ENCODE results near the gene KLF3.

The KLF3 gene

GRCh38 chr4:38630519-38630918 is 33.5 kb upstream of the KLF3 start:
- H3K4me3 ChIP-seq (ENCODE audit: low read depth, low read length): no peak overlapping the region
- TF ChIP-seq CTCF (IDR thresholded peaks at IDR 0.05; ENCODE audit: insufficient read depth, low read length, missing control alignments): no peak
- ChIA-PET POLR2A (interaction anchor here (0.6 kb wide), 1 partner anchor 247 kb away, joined by 5 read pairs; no protein-coding TSS in a partner anchor), CTCF (no interaction called here)
- DNase-seq (ENCODE audit: low read depth, low spot score): no peak

GRCh38 chr4:38634047-38634759 is 29.8 kb upstream of the KLF3 start:
- POLR2A ChIA-PET: no interaction called here
- no peak for TF ChIP-seq CTCF (IDR thresholded peaks at IDR 0.05; ENCODE audit: insufficient read depth, low read length, missing control alignments)
- DNase-seq (ENCODE audit: low read depth, low spot score): no peak
- CTCF ChIA-PET: no interaction called here
- no peak overlapping the region for H3K4me3 ChIP-seq (ENCODE audit: low read depth, low read length)

- no peak for DNase-seq (ENCODE audit: low read depth, low spot score)
- POLR2A ChIA-PET: no interaction called here
- H3K4me3 ChIP-seq (ENCODE audit: low read depth, low read length): no peak overlapping the region
- CTCF ChIA-PET: no interaction called here
- TF ChIP-seq CTCF (IDR thresholded peaks at IDR 0.05; ENCODE audit: insufficient read depth, low read length, missing control alignments): no peak
Observed at GRCh38 chr4:38639242-38639641, 24.8 kb upstream of the KLF3 start.

- DNase-seq (ENCODE audit: low read depth, low spot score): no peak
- CTCF ChIA-PET: no interaction called here
- POLR2A ChIA-PET: no interaction called here
- H3K4me3 ChIP-seq (ENCODE audit: low read depth, low read length): no peak overlapping the region
- TF ChIP-seq CTCF (IDR thresholded peaks at IDR 0.05; ENCODE audit: insufficient read depth, low read length, missing control alignments): no peak
Observed at GRCh38 chr4:38641811-38642210, 22.2 kb upstream of the KLF3 start.

- H3K4me3 ChIP-seq (ENCODE audit: low read depth, low read length): no peak overlapping the region
- no peak for DNase-seq (ENCODE audit: low read depth, low spot score)
- ChIA-PET POLR2A (no interaction called here), CTCF (no interaction called here)
- no peak for TF ChIP-seq CTCF (IDR thresholded peaks at IDR 0.05; ENCODE audit: insufficient read depth, low read length, missing control alignments)
Observed at GRCh38 chr4:38644201-38644600, 19.8 kb upstream of the KLF3 start.

- ChIA-PET POLR2A (no interaction called here), CTCF (no interaction called here)
- no peak for TF ChIP-seq CTCF (IDR thresholded peaks at IDR 0.05; ENCODE audit: insufficient read depth, low read length, missing control alignments)
- no peak overlapping the region for H3K4me3 ChIP-seq (ENCODE audit: low read depth, low read length)
- no peak for DNase-seq (ENCODE audit: low read depth, low spot score)
Observed at GRCh38 chr4:38647101-38647819, 16.7 kb upstream of the KLF3 start.
